Right atrium auricular region (tissue), 2 donors: ENCODE data around the gene MPIG6B. TPM values are rescaled to one million over a fixed set of nuclear protein-coding genes. Genes with fewer than 3 reads are reported as not detected.
A peak's percentile ranks its signal among the peaks of the same experiment; 100 is the strongest.

Experiments used
- DNase-seq: peaks from one replicate; pipeline ENCODE4 v3.0.0-alpha.2; 2019; ENCODE audit warnings: low spot score
- H3K27ac ChIP-seq, 2 donors: fragments of 200-600 bp; sonication (generic); 1 replicate in 1 of 2; 2 replicates in 1 of 2; pipeline ENCODE4 v1.5.1; 2016 to 2019
- H3K27me3 ChIP-seq, 2 donors: fragments of 200-600 bp; sonication (generic); one replicate each; pipeline versions ENCODE4 v1.5.1 to v1.6.0; 2017 to 2019
- H3K36me3 ChIP-seq: fragments of 200-600 bp; sonication (generic); one replicate; pipeline ENCODE4 v1.5.1; 2016
- H3K4me1 ChIP-seq, 2 donors: fragments of 200-600 bp; sonication (generic); one replicate each; pipeline versions ENCODE4 v1.5.1 to v1.6.0; 2017 to 2019
- H3K4me3 ChIP-seq, 2 donors: fragments of 200-600 bp; sonication (generic); 1 replicate in 1 of 2; 2 replicates in 1 of 2; pipeline ENCODE4 v1.5.1; 2017 to 2019; ENCODE audit warnings: mild to moderate bottlenecking in 1 of 2, moderate library complexity in 1 of 2
- H3K9me3 ChIP-seq, 2 donors: fragments of 200-600 bp; sonication (generic); one replicate each; pipeline ENCODE4 v1.5.1; 2019
- microRNA-seq, 2 donors: library from miRNA; unstranded; fragments of <30 nt; microRNA quantifications; one replicate each; pipeline ENCODE4, GENCODE V29; 2016 to 2017; ENCODE audit warnings: borderline number of aligned reads in 2 of 2, borderline replicate concordance in 1 of 2
- total RNA-seq, 2 donors: library from RNA; depleted of rRNA; stranded (reverse); fragments of >200 nt; gene quantifications; one replicate each; pipeline ENCODE4 v1.1.0, GENCODE V29; 2016
- TF ChIP-seq, protein P1 (sequence below), 2 donors: fragments of 200-600 bp; sonication (generic); IDR thresholded peaks; one replicate each; pipeline ENCODE4 v1.5.1; 2019; ENCODE audit warnings: antibody characterized with exemption in 2 of 2

Gene MPIG6B
- total RNA-seq, 2 donors from 2014 or later, result 0.55 TPM; not detected in 1

DNA sequence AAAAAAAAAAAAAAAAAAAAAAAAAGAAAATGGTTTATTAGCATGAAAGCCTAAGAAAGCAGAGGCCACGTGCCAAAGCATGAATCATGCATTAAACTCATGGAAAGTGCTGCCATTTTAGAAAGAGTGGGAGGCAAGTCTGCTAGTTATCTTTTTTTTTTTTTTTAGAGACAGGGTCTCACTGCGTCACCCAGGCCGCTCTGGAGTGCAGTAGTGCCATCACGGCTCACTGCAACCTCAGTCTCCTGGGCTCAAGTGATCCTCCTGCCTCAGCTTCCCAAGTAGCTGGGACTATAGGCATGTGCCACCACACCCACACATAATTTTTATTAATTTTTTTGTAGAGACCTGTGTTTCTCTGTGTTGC, 48.8 kb downstream of the MPIG6B start:
- Histone ChIP-seq H3K27ac (no peak overlapping the region), H3K4me3 (no peak overlapping the region), H3K27me3 (no peaks in the 10 kb centered on the region), H3K4me1 (peaks cover 0 to 9% of the 10 kb centered on the region in 2 donors), H3K36me3 (no peaks in the 10 kb centered on the region), H3K9me3 (no peaks in the 10 kb centered on the region)
- no peak for DNase-seq
- TF ChIP-seq, protein P1, sequence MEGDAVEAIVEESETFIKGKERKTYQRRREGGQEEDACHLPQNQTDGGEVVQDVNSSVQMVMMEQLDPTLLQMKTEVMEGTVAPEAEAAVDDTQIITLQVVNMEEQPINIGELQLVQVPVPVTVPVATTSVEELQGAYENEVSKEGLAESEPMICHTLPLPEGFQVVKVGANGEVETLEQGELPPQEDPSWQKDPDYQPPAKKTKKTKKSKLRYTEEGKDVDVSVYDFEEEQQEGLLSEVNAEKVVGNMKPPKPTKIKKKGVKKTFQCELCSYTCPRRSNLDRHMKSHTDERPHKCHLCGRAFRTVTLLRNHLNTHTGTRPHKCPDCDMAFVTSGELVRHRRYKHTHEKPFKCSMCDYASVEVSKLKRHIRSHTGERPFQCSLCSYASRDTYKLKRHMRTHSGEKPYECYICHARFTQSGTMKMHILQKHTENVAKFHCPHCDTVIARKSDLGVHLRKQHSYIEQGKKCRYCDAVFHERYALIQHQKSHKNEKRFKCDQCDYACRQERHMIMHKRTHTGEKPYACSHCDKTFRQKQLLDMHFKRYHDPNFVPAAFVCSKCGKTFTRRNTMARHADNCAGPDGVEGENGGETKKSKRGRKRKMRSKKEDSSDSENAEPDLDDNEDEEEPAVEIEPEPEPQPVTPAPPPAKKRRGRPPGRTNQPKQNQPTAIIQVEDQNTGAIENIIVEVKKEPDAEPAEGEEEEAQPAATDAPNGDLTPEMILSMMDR (IDR thresholded peaks at IDR 0.05), result no peak

DNA sequence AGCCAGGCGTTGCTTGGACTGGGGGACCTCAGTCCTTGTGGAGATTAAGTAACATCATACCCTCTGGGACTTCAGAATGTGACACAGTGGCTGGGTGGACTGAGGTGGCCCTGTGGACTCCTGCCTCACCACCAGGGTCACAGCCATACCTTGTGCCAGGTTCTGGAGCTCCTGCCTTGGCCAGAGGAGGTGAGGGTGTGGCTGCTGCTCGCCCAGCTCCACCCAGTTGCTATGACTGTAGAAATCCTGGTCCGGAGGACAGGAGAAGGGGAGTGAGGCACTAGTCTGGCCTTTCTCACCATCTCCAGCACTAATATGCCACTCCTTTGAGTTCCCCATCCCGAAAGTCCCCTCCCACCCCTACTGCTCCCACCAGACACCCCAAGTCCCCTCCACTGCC, 52.0 kb downstream of the MPIG6B start:
- H3K36me3 ChIP-seq, result peaks cover 24% of the 10 kb centered on the region
- no peak overlapping the region for H3K27ac ChIP-seq
- no peaks in the 10 kb centered on the region for H3K9me3 ChIP-seq
- H3K4me3 ChIP-seq, result no peak overlapping the region
- DNase-seq, result no peak
- H3K27me3 ChIP-seq, result no peaks in the 10 kb centered on the region
- TF ChIP-seq, protein P1 (IDR thresholded peaks at IDR 0.05), result no peak
- H3K4me1 ChIP-seq, result peaks cover 0 to 17% of the 10 kb centered on the region in 2 donors

DNA sequence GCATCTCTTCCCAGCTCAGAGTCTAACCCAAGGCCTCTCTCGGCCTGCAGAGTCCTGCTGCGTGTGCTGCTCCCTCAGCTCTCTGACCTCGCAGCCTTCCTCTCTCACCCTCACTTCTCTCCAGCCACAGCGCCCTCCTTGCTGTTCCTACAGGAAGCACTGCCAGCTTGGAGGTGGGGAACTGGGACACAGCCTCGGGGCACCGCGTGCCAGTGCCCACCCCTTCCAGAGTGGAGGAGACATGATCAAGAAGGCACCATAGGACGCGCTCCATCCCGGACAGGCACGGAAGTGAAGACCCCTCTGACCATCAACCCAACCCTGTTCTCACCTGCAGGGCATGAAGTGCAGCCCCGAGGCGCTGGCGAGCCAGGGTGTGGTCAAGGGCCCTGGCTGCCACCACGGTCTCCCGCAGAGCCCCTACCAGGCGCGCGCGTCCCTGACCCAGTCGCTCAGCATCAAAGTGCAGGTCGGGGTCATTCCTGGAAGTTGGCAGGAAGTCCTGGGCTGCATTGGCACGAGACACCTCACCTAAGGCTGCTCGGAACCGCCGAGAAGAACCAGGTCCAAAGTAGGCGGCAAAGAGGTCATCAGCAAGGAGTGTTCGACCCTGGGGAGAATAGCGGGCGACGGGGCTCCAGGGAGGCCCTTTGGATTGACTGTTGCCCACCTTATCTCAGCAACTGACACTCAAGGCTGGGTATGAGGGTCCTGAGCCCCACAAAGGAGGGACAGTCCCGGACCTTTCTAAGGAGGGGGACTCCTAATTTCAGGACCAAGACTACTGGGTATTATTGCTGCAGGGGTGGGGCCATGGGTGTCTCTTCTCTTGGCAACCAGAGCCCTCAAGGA, 52.7 kb downstream of the MPIG6B start:
- Histone ChIP-seq H3K27ac (peak overlapping the region; percentile 61 to 70), H3K9me3 (no peaks in the 10 kb centered on the region), H3K27me3 (no peaks in the 10 kb centered on the region), H3K36me3 (peaks cover 31% of the 10 kb centered on the region), H3K4me3 (no peak overlapping the region), H3K4me1 (peaks cover 0 to 17% of the 10 kb centered on the region in 2 donors)
- DNase-seq, result no peak
- TF ChIP-seq, protein P1 (IDR thresholded peaks at IDR 0.05), result no peak

Small RNA genes within 50 kb of the gene (microRNA-seq; reads per million reads assigned to microRNA genes)
- 0 to 0.71 reads per million in 2 donors for gene MIR4646

Other genes starting within 250 kb of the MPIG6B start
- gene MICB, start 225.2 kb upstream of the MPIG6B start, total RNA-seq, result 1 to 10 TPM; 1.6 to 3.1 TPM
- gene MCCD1, start 194.4 kb upstream of the MPIG6B start, total RNA-seq, result not detected
- 100 to 1,000 TPM; 119 to 143 TPM for gene DDX39B, start 181.4 kb upstream of the MPIG6B start, total RNA-seq
- 1 to 10 TPM; 1.2 to 6.0 TPM for gene ATP6V1G2, start 176.8 kb upstream of the MPIG6B start, total RNA-seq
- gene NFKBIL1, start 175.8 kb upstream of the MPIG6B start, total RNA-seq, result 10 to 100 TPM; 12.9 to 18.4 TPM
- gene LTA, start 151.1 kb upstream of the MPIG6B start, total RNA-seq, result not detected
- under 1 TPM in 1 of 2 donors, not detected in 1; 0.51 TPM for gene TNF, start 147.8 kb upstream of the MPIG6B start, total RNA-seq
- not detected for gene LTB, start 140.9 kb upstream of the MPIG6B start, total RNA-seq
- gene LST1, start 137.1 kb upstream of the MPIG6B start, total RNA-seq, result 1 to 10 TPM; 2.8 to 8.5 TPM
- gene NCR3, start 130.4 kb upstream of the MPIG6B start, total RNA-seq, result not detected
- 10 to 100 TPM in 1 of 2 donors, 1 to 10 TPM in 1; 8.3 to 27.3 TPM for gene AIF1, start 108.1 kb upstream of the MPIG6B start, total RNA-seq
- gene PRRC2A, start 102.7 kb upstream of the MPIG6B start, total RNA-seq, result 10 to 100 TPM; 61.0 to 96.7 TPM
- 100 to 1,000 TPM; 209 to 306 TPM for gene BAG6, start 70.7 kb upstream of the MPIG6B start, total RNA-seq
- gene APOM, start 67.5 kb upstream of the MPIG6B start, total RNA-seq, result 1 to 10 TPM; 1.0 to 1.2 TPM
- gene C6orf47, start 62.6 kb upstream of the MPIG6B start, total RNA-seq, result 10 to 100 TPM; 17.8 to 19.2 TPM
- gene GPANK1, start 58.4 kb upstream of the MPIG6B start, total RNA-seq, result 10 to 100 TPM; 14.7 to 20.0 TPM
- gene CSNK2B, start 57.3 kb upstream of the MPIG6B start, total RNA-seq, result 100 to 1,000 TPM; 242 to 243 TPM
- gene LY6G5B, start 53.4 kb upstream of the MPIG6B start, total RNA-seq, result 1 to 10 TPM in 1 of 2 donors, under 1 TPM in 1; 0.67 to 1.8 TPM
- 1 to 10 TPM; 1.2 to 4.9 TPM for gene LY6G5C, start 42.3 kb upstream of the MPIG6B start, total RNA-seq
- 10 to 100 TPM; 22.7 to 29.4 TPM for gene ABHD16A, start 20.0 kb upstream of the MPIG6B start, total RNA-seq
- not detected for gene LY6G6F, start 16.5 kb upstream of the MPIG6B start, total RNA-seq
- gene LY6G6D, start 8.0 kb upstream of the MPIG6B start, total RNA-seq, result not detected
- gene LY6G6C, start 1.6 kb upstream of the MPIG6B start, total RNA-seq, result 1 to 10 TPM in 1 of 2 donors, not detected in 1; 1.3 TPM
- gene DDAH2, start 5.9 kb downstream of the MPIG6B start, total RNA-seq, result 10 to 100 TPM; 53.5 to 93.3 TPM
- 100 to 1,000 TPM in 1 of 2 donors, 10 to 100 TPM in 1; 90.9 to 194 TPM for gene CLIC1, start 13.2 kb downstream of the MPIG6B start, total RNA-seq
- gene MSH5, start 16.6 kb downstream of the MPIG6B start, total RNA-seq, result under 1 TPM; 0.37 to 0.98 TPM
- gene SAPCD1, start 39.3 kb downstream of the MPIG6B start, total RNA-seq, result not detected
- 1 to 10 TPM; 4.1 to 7.5 TPM for gene VWA7, start 54.0 kb downstream of the MPIG6B start, total RNA-seq
- 10 to 100 TPM; 15.3 to 24.6 TPM for gene VARS1, start 72.4 kb downstream of the MPIG6B start, total RNA-seq
- gene LSM2, start 83.6 kb downstream of the MPIG6B start, total RNA-seq, result 10 to 100 TPM; 28.8 to 32.0 TPM
- gene HSPA1L, start 91.9 kb downstream of the MPIG6B start, total RNA-seq, result 1 to 10 TPM; 1.1 to 1.6 TPM
- gene HSPA1A, start 92.2 kb downstream of the MPIG6B start, total RNA-seq, result 100 to 1,000 TPM; 315 to 334 TPM
- gene HSPA1B, start 104.4 kb downstream of the MPIG6B start, total RNA-seq, result 100 to 1,000 TPM; 131 to 232 TPM
- 10 to 100 TPM; 28.0 to 37.7 TPM for gene NEU1, start 139.4 kb downstream of the MPIG6B start, total RNA-seq
- not detected for gene SLC44A4, start 155.6 kb downstream of the MPIG6B start, total RNA-seq
- 10 to 100 TPM; 10.5 to 19.1 TPM for gene EHMT2, start 174.3 kb downstream of the MPIG6B start, total RNA-seq
- gene ZBTB12, start 178.7 kb downstream of the MPIG6B start, total RNA-seq, result under 1 TPM; 0.47 to 0.52 TPM
- gene C2, start 204.3 kb downstream of the MPIG6B start, total RNA-seq, result 10 to 100 TPM in 1 of 2 donors, 1 to 10 TPM in 1; 3.5 to 19.9 TPM
- 100 to 1,000 TPM in 1 of 2 donors, 10 to 100 TPM in 1; 65.5 to 126 TPM for gene CFB, start 222.7 kb downstream of the MPIG6B start, total RNA-seq
- gene NELFE, start 235.6 kb downstream of the MPIG6B start, total RNA-seq, result 10 to 100 TPM; 40.0 to 81.7 TPM
- gene SKIC2, start 235.8 kb downstream of the MPIG6B start, total RNA-seq, result 10 to 100 TPM; 18.7 to 31.6 TPM
- 10 to 100 TPM; 12.1 to 14.1 TPM for gene DXO, start 248.8 kb downstream of the MPIG6B start, total RNA-seq